Epithelial cell of proximal tubule (primary cell): ENCODE data around the gene COX5A. TPM values are rescaled to one million over a fixed set of nuclear protein-coding genes. Genes with fewer than 3 reads are reported as not detected.

Experiments
- DNase-seq: peaks from one replicate; pipeline ENCODE4 v3.0.0-alpha.2; 2011; ENCODE audit warnings: low read depth
- H3K4me3 ChIP-seq: 2 replicates; pipeline ENCODE4 v1.5.1; 2011; ENCODE audit warnings: low read depth, mild to moderate bottlenecking, low read length
- CTCF ChIP-seq: conservative IDR thresholded peaks from 2 replicates; pipeline ENCODE4 v1.5.1; 2012; ENCODE audit warnings: low read depth, mild to moderate bottlenecking, low read length
- total RNA-seq: library from RNA; depleted of rRNA; stranded (reverse); fragments of >200 nt; gene quantifications from 2 replicates; pipeline ENCODE4 v1.2.3, GENCODE V29; 2015

The COX5A gene
- total RNA-seq, 1 donor from 2014 or later, result 123 TPM

DNA sequence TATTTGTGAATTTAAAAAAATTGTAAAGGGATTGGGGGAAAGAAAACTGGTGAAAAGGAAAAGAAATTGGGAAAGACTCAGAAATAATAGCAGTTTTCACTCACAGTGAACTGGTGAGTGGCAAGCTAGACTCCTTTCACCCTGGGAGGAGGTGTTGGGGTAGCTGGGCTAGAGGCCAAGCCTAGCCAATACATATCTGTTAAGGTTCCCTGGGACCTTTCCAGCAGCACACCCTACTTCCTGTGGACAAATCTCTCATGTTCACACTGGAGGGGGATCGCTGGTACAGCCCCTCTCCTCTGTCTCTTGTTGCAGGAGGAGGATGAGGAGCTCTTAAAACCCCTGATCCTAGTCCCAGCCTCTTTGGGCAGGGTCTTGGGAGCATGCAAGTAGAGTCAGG, 22.4 kb upstream of the COX5A start:
- TF ChIP-seq CTCF, result no peak
- DNase-seq, result no peak

GRCh38 chr15:74959586-74959939, 21.7 kb upstream of the COX5A start:
- no peak for TF ChIP-seq CTCF
- H3K4me3 ChIP-seq, result no peak overlapping the region
- no peak for DNase-seq

More for the DNA sequence above, 22.4 kb upstream of the COX5A start:
- H3K4me3 ChIP-seq, result no peak overlapping the region

- no peak for TF ChIP-seq CTCF
- H3K4me3 ChIP-seq, result peak overlapping the region; percentile 64
- no peak for DNase-seq
Observed at GRCh38 chr15:74958908-74959585, 21.2 kb upstream of the COX5A start.

- H3K4me3 ChIP-seq, result peak overlapping the region; percentile 64
- DNase-seq, result no peak
- TF ChIP-seq CTCF, result peak; percentile 21
Observed at GRCh38 chr15:74958320-74958907, 20.5 kb upstream of the COX5A start.

DNA sequence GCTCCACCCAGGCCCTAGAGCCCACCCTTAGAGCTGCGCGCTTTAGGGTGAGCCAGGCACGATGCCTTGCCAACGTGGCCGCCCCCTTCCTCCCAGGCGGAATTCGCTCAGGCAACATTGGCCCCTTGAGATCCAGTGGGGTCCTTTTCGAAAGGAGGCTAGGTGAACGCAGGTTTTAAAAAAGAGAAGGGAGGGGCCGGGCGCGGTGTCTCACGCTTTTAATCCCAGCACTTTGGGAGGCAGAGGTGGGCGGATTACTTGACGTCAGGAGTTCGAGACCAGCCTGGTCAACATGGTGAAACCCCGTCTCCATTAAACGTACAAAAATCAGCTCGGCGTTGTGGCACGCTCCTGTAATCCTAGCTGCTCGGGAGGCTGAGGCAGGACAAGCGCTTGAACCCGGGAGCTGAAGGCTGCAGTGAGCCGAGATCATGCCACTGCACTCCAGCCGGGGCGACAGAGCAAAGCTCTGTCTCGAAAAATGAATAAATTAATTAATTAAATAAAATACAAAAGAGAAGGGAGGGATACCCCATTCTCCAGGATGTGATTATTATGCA, 19.7 kb upstream of the COX5A start:
- H3K4me3 ChIP-seq, result peak overlapping the region; percentile 64
- no peak for TF ChIP-seq CTCF
- DNase-seq, result no peak

GRCh38 chr15:74956648-74957475, 19.0 kb upstream of the COX5A start, which contains the start of gene RPP25:
TSS of gene RPP25 (minus strand) at chr15:74956772. CDS start at chr15:74956583, 189 bp downstream.
- no peak for DNase-seq
- peak within 1 kb of the TSS; percentile 64 for H3K4me3 ChIP-seq
- TF ChIP-seq CTCF, result no peak
